H9 (cell line): ENCODE results near the gene PALS2. TPM values are rescaled to one million over a fixed set of nuclear protein-coding genes. Genes with fewer than 3 reads are reported as not detected.

ENCODE experiments used
- DNase-seq: peaks from one replicate; pipeline ENCODE4 v3.0.0-alpha.2; 2017
- H2AFZ ChIP-seq: one replicate; pipeline ENCODE4 v1.6.1; 2013; ENCODE audit warnings: mild to moderate bottlenecking, low read length, control low read depth, moderate library complexity
- H2AK5ac ChIP-seq: 2 replicates; pipeline ENCODE4 v1.6.1; 2013; ENCODE audit warnings: low read length, control low read depth, mixed read lengths; ENCODE audit not compliant: insufficient read length
- H2BK120ac ChIP-seq: one replicate; pipeline ENCODE4 v1.6.1; 2013; ENCODE audit warnings: low read depth, mild to moderate bottlenecking, low read length, control low read depth, inconsistent platforms; ENCODE audit not compliant: poor library complexity, severe bottlenecking
- H2BK12ac ChIP-seq: 2 replicates; pipeline ENCODE4 v1.6.1; 2013; ENCODE audit warnings: low read length, control low read depth, mixed read lengths, low read depth; ENCODE audit not compliant: insufficient read length
- H2BK15ac ChIP-seq: 2 replicates; pipeline ENCODE4 v1.6.1; 2013; ENCODE audit warnings: low read depth, low read length, control low read depth
- H2BK20ac ChIP-seq: one replicate; pipeline ENCODE4 v1.6.1; 2013; ENCODE audit warnings: low read depth, mild to moderate bottlenecking, low read length, control low read depth, inconsistent platforms; ENCODE audit not compliant: poor library complexity, severe bottlenecking
- H2BK5ac ChIP-seq: 2 replicates; pipeline ENCODE4 v1.6.1; 2013; ENCODE audit warnings: low read length, control low read depth, mixed read lengths; ENCODE audit not compliant: insufficient read length
- H3K14ac ChIP-seq: 2 replicates; pipeline ENCODE4 v1.6.1; 2013; ENCODE audit warnings: low read length, control low read depth; ENCODE audit not compliant: insufficient read depth
- H3K18ac ChIP-seq: 2 replicates; pipeline ENCODE4 v1.6.1; 2013; ENCODE audit warnings: low read depth, mild to moderate bottlenecking, mixed read lengths, low read length, control low read depth; ENCODE audit not compliant: insufficient read length
- H3K23ac ChIP-seq: 2 replicates; pipeline ENCODE4 v1.6.1; 2013; ENCODE audit warnings: low read length, control low read depth, mixed read lengths, low read depth; ENCODE audit not compliant: insufficient read length
- H3K23me2 ChIP-seq: 2 replicates; pipeline ENCODE4 v1.6.1; 2013; ENCODE audit warnings: low read depth, mild to moderate bottlenecking, mixed read lengths, low read length, control low read depth; ENCODE audit not compliant: insufficient read length, poor library complexity, severe bottlenecking
- H3K27ac ChIP-seq: 2 replicates; pipeline ENCODE4 v1.5.1; 2013; ENCODE audit warnings: low read length, control low read depth, mixed read lengths, low read depth; ENCODE audit not compliant: insufficient read length
- H3K27me3 ChIP-seq: 2 replicates; pipeline ENCODE4 v1.6.1; 2013; ENCODE audit warnings: low read length, control low read depth, inconsistent platforms; ENCODE audit not compliant: insufficient read depth
- H3K4ac ChIP-seq: 2 replicates; pipeline ENCODE4 v1.6.1; 2013; ENCODE audit warnings: low read depth, mild to moderate bottlenecking, control low read depth, inconsistent platforms, low read length, moderate library complexity
- H3K4me1 ChIP-seq: 2 replicates; pipeline ENCODE4 v1.6.1; 2013; ENCODE audit warnings: low read length, control low read depth, inconsistent platforms; ENCODE audit not compliant: insufficient read depth
- H3K4me2 ChIP-seq: 2 replicates; pipeline ENCODE4 v1.6.1; 2013; ENCODE audit warnings: low read length, control low read depth, mixed read lengths; ENCODE audit not compliant: insufficient read length, insufficient read depth
- H3K56ac ChIP-seq: 2 replicates; pipeline ENCODE4 v1.6.1; 2013; ENCODE audit warnings: low read depth, mild to moderate bottlenecking, mixed read lengths, low read length, control low read depth; ENCODE audit not compliant: insufficient read length
- H3K79me1 ChIP-seq: 2 replicates; pipeline ENCODE4 v1.6.1; 2013; ENCODE audit warnings: low read depth, mild to moderate bottlenecking, moderate library complexity, low read length, control low read depth, inconsistent platforms; ENCODE audit not compliant: insufficient read depth, poor library complexity, severe bottlenecking
- H3K79me2 ChIP-seq: 2 replicates; pipeline ENCODE4 v1.6.1; 2013; ENCODE audit warnings: low read length, control low read depth, inconsistent platforms; ENCODE audit not compliant: insufficient read depth
- H3K9ac ChIP-seq: 2 replicates; pipeline ENCODE4 v1.6.1; 2013; ENCODE audit warnings: low read length, control low read depth, mixed read lengths; ENCODE audit not compliant: insufficient read length; ENCODE audit errors: extremely low read depth
- H3K9me3 ChIP-seq: one replicate; pipeline ENCODE4 v1.6.1; 2013; ENCODE audit warnings: low read depth, low read length, inconsistent platforms; ENCODE audit not compliant: control insufficient read depth
- H3T11ph ChIP-seq: one replicate; pipeline ENCODE4 v1.6.1; 2013; ENCODE audit warnings: mild to moderate bottlenecking, low read length, control low read depth, inconsistent platforms
- H4K20me1 ChIP-seq: one replicate; pipeline ENCODE4 v1.6.1; 2013; ENCODE audit not compliant: control insufficient read depth, insufficient read length, insufficient read depth
- H4K5ac ChIP-seq: 2 replicates; pipeline ENCODE4 v1.6.1; 2013; ENCODE audit warnings: low read depth, mild to moderate bottlenecking, mixed read lengths, low read length, control low read depth; ENCODE audit not compliant: insufficient read length
- H4K8ac ChIP-seq: replicated peaks from 2 replicates; pipeline ENCODE4 v1.6.1; 2013; ENCODE audit warnings: low read length, control low read depth, mixed read lengths, low read depth; ENCODE audit not compliant: insufficient read length
- H4K91ac ChIP-seq: 2 replicates; pipeline ENCODE4 v1.6.1; 2013; ENCODE audit warnings: low read depth, mild to moderate bottlenecking, moderate library complexity, mixed read lengths, low read length, control low read depth; ENCODE audit not compliant: insufficient read length
- H3K27ac Mint-ChIP-seq, 3 experiments: 2 replicates in 2 of 3; 3 replicates in 1 of 3; pipeline ENCODE4 v1.8.0; 2020 to 2021; ENCODE audit warnings: mixed read lengths in 3 of 3, mild to moderate bottlenecking in 1 of 3, moderate library complexity in 1 of 3
- H3K27me3 Mint-ChIP-seq: 2 replicates; pipeline ENCODE4 v1.8.0; 2021; ENCODE audit warnings: low read depth, mild to moderate bottlenecking, moderate library complexity, mixed read lengths
- H3K36me3 Mint-ChIP-seq, 3 experiments: 2 replicates in 2 of 3; 3 replicates in 1 of 3; pipeline ENCODE4 v1.8.0; 2020 to 2021; ENCODE audit warnings: low read depth in 3 of 3, mixed read lengths in 3 of 3; ENCODE audit not compliant: insufficient read depth in 1 of 3
- H3K4me1 Mint-ChIP-seq, 2 experiments: 2 replicates each; pipeline ENCODE4 v1.8.0; 2020; ENCODE audit warnings: mixed read lengths in 2 of 2
- H3K4me3 Mint-ChIP-seq, 2 experiments: 2 replicates in 1 of 2; 3 replicates in 1 of 2; pipeline ENCODE4 v1.8.0; 2020 to 2021; ENCODE audit warnings: mild to moderate bottlenecking in 2 of 2, mixed read lengths in 2 of 2, moderate library complexity in 1 of 2
- H3K9me3 Mint-ChIP-seq, 2 experiments: 2 replicates in 1 of 2; 3 replicates in 1 of 2; pipeline ENCODE4 v1.8.0; 2020; ENCODE audit warnings: mild to moderate bottlenecking in 2 of 2, mixed read lengths in 2 of 2, moderate library complexity in 1 of 2
- WGBS: extraction: QIAGEN DNeasy Blood & Tissue Kit; methylation state at CpG from one replicate; pipeline ENCODE4 v1.1.7; 2013; ENCODE audit warnings: missing lambda C conversion rate, low lambda C conversion rate, mixed read lengths; ENCODE audit not compliant: insufficient read length; ENCODE audit errors: extremely low coverage; 5-methylcytosine and 5-hydroxymethylcytosine counted together
- total RNA-seq: library from RNA; stranded (reverse); gene quantifications from 2 replicates; pipeline ENCODE4 v1.2.1, GENCODE V29; 2021
- TF ChIP-seq, protein P1 (sequence below): fragments of 200-600 bp; sonication (generic); conservative IDR thresholded peaks from 3 replicates; pipeline ENCODE4 v1.8.0; 2021; ENCODE audit warnings: antibody characterized with exemption, mild to moderate bottlenecking

Gene PALS2
- total RNA-seq, 1 experiment from 2014 or later, result 63.1 TPM

- Histone ChIP-seq H4K5ac (no peak overlapping the region), H4K91ac (no peak overlapping the region), H2AK5ac (no peak overlapping the region), H2AFZ (no peak overlapping the region), H3K4me2 (no peak overlapping the region), H3K4me1 (peaks cover 3% of the 10 kb centered on the region), H4K8ac (no peak overlapping the region), H2BK20ac (no peak overlapping the region), H2BK15ac (no peak overlapping the region), H3K23me2 (no peaks in the 10 kb centered on the region), H3K4ac (no peak overlapping the region), H3K23ac (no peak overlapping the region), H2BK120ac (no peak overlapping the region), H2BK5ac (no peak overlapping the region), H3K27me3 (no peaks in the 10 kb centered on the region), H3K18ac (no peak overlapping the region), H3K56ac (no peak overlapping the region), H3K9me3 (no peaks in the 10 kb centered on the region), H3K9ac (no peak overlapping the region), H3K27ac (no peak overlapping the region), H2BK12ac (no peak overlapping the region), H3K14ac (no peak overlapping the region), H4K20me1 (no peaks in the 10 kb centered on the region), H3K79me2 (no peaks in the 10 kb centered on the region), H3K79me1 (no peaks in the 10 kb centered on the region), H3T11ph (no peak overlapping the region)
- H3K4me1 Mint-ChIP-seq, result peaks cover 12% of the 10 kb centered on the region in 2 experiments; a peak in 3 of 4 replicates
- no peak overlapping the region for H3K4me3 Mint-ChIP-seq
- no peak for DNase-seq
- H3K9me3 Mint-ChIP-seq, result no peaks in the 10 kb centered on the region
- no peak overlapping the region for H3K27ac Mint-ChIP-seq
- no peaks in the 10 kb centered on the region for H3K36me3 Mint-ChIP-seq
- TF ChIP-seq, protein P1, sequence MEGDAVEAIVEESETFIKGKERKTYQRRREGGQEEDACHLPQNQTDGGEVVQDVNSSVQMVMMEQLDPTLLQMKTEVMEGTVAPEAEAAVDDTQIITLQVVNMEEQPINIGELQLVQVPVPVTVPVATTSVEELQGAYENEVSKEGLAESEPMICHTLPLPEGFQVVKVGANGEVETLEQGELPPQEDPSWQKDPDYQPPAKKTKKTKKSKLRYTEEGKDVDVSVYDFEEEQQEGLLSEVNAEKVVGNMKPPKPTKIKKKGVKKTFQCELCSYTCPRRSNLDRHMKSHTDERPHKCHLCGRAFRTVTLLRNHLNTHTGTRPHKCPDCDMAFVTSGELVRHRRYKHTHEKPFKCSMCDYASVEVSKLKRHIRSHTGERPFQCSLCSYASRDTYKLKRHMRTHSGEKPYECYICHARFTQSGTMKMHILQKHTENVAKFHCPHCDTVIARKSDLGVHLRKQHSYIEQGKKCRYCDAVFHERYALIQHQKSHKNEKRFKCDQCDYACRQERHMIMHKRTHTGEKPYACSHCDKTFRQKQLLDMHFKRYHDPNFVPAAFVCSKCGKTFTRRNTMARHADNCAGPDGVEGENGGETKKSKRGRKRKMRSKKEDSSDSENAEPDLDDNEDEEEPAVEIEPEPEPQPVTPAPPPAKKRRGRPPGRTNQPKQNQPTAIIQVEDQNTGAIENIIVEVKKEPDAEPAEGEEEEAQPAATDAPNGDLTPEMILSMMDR, result no peak
- H3K27me3 Mint-ChIP-seq, result peaks cover 2% of the 10 kb centered on the region
- WGBS, result no CpG with 5 or more reads among the region's 7 CpGs
Measured at GRCh38 chr7:24540956-24541355, 32.3 kb upstream of the PALS2 start.
